ENCODE results near the gene CCDC92.
A peak's percentile ranks its signal among the peaks of the same experiment; 100 is the strongest.

The CCDC92 gene

DNA sequence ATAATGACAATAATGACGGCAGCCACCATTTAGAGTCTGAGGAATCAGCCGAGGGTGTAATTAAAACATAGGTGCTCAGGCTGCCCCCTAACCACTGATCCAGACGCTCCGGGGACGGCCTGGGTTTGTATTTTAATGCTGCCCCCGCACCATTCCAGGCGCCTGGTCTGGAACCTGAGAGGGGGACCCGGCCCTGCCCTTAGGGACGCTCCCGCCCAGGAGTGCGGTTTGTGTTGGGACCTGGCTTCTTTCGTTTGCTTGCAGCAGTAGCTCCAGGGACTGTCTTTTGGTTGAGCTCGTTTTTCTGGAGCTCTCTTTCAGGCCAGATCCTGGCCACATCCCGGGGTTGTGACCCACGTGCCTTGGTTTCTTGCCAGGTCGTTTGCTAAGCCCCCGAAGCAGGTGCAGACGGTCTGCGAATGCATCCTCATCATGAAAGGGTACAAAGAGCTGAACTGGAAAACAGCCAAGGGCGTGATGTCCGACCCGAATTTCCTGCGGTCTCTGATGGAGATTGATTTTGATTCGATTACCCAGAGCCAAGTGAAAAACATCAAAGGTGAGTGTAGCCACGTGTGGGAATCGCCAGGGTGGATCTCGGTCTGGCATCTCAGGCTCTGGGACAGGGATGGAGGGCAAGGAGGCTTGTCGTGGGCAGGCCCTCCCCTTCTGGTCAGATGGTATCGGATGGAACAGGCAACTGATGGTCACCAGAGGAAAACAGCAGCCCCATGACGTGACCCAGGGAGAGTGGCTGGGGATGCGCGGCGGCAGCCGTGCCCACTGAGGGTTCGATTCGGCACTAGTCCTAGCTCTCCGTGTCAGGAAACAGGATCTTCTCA lies 63.5 kb downstream of the CCDC92 start:
- DNase-seq, result no peak

DNA sequence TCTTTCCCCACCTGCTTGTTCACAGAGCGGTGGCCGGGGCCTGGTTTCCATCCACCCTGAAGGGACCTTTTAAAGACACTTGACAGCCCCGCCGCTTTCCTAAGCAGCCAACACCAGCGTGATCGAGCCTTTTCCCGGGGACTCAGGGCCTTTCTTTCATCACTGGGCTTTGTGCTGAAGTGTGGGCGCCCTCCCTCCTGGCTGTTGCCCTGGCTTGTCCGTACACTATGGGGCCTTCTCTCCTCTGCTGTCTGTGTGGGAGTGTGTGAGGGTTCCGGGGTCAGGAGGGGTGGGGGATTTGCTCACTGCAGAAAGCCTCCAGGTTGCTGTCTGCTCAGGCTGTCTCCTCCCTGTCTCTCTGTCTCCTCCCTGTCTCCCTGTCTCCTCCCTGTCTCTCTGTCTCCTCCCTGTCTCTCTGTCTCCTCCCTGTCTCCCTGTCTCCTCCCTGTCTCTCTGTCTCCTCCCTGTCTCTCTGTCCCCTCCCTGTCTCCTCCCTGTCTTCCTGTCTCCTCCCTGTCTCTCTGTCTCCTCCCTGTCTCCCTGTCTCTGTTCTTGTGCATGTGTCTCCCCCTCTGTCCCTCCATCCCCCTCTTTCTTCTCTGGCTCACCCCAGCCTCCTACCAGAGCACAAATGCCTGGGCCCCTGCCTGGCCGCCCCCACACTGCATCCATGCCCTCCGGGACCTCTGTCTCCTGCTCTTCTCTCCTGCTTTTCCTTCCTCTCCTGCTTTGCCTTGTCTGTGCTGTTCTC lies 64.7 kb downstream of the CCDC92 start:
- peak in 1 of 4 experiments; percentile 26 for DNase-seq

- DNase-seq, result no peak
These were observed 65.8 kb downstream of the CCDC92 start for GRCh38 chr12:123906711-123907420.

GRCh38 chr12:123905319-123905925 lies 67.2 kb downstream of the CCDC92 start:
- DNase-seq, result peak; percentile 61 to 79 (median 68)

DNA sequence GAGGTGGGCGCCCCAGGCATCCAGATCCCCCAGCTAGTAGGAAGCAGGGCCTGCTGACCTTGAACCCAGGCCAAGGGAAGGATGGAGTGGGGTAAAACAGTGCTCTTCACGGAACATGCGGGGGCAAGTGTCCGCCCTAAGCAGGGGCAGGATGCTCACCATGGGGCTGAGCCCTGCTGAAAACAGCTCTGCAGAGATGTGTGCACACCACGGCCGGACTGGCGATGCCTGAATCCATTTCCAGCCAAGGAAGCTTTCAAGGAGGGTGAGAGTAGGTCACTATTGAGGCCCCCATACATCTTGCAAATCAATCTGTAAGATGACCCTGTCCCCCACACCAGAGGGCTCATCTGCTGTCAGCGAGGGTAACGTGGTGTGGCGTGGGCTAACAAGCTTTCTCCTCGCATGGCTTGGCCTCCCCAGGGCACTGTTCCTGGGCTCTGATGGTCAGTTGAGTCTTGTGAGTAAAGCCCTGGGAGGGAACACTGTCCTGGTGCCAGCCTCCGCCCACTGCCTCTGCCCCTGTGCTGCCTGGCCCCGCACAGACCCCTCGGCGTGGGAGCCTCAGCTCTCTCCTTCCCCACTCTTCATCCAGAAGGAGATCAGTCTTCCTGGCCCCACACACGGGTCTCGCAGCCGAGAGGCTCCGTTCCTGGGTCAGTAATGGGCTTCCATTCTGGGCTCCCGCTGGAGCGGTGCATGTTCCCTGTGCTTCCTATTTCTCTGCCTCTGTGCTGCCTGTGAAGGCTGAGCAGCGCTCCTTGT lies 69.1 kb downstream of the CCDC92 start:
- no peak for DNase-seq

DNA sequence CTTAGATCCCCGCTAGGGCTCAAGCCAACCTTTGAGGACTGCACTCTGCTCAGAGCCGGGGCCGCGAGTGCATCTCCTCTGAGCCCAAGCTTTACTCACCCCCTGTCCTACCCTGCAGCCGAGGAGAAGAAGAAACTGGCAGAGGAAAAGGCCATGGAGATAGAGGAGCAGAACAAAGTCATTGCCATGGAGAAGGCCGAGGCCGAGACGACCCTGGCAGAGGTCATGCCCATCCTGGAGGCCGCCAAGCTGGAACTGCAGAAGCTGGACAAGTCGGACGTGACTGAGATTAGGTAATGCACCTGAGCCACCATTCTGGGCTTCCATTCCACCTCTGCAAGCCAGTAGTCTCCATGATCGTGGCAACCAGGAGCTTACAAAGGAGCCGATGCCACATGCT lies 69.8 kb downstream of the CCDC92 start:
- no peak for DNase-seq

DNA sequence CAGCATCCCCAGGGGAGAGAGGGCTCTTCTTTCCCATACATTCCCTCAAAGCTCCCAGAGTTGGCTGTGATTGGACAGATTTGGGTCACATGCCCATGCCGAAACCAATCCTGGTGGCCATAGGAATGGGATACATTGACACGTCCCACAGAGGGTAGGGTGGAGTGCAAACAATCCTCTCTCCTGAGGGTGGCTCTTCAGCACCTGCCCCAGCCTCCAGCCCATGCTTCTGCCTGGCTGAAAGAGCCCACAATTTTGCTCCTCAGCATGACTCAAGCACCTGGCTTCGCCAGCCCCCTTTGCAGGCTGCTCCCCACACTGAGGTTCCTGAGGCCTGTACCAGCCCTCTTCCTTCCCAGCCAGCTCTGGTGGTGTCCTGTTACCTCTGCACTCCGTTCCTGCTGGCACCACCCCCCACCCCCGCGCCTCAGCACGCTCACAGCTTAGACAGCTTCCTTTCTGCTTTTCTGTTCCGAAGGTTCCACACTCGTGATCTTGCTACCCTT lies 71.7 kb downstream of the CCDC92 start:
- peak; percentile 15 to 66 (median 49) for DNase-seq

DNA sequence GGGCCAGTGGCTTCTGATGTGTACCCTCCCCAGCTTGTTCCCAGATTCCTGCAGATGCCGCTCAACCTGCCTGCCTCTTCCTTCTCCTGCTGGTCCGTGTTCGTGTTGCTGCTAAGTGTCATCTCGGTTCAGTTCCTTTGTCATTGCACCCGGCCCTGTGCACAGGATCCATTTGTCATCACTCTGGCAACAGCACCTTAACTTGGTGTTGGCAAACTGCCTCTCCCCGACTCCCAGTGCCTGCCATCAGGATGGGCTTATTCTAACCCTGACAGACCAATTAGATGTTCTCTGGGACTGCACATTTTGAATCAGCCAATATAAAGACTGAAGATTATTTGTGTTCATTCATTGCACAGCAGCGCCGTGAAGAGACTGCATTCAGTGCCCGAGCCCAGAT lies 73.3 kb downstream of the CCDC92 start:
- no peak for DNase-seq

DNA sequence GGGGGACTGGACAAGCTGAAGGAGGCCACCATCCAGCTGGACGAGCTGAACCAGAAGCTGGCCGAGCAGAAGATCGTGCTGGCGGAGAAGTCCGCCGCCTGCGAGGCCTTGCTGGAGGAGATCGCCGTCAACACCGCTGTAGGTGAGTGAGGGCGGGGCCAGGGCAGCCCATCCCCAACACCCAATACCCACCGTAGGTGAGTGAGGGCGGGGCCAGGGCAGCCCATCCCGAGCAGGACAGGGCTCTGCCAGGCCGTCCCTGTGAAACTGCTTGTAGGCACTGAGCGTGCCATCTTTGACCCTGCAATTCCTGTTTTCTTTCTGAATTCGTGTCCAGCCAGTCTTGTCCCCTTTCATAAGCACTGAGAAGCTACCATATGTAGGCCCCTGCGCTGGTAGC lies 74.0 kb downstream of the CCDC92 start:
- DNase-seq, result no peak

DNA sequence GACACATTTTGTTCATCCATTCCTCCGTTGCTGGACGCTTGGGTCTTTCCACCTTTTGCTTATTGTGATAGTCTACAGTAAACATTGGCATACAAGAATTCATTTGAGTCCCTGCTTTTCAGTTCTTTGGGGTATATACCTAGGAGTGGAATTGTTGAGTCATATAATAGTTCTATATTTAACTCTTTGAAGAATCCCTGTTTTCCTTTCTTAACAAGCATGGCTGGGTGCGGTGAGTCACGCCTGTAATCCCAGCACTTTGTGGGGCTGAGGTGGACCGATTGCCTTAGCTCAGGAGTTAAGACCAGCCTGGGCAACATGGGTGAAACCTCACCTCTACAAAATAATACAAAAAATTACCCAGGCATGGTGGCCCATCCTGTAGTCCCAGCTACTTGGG lies 75.4 kb downstream of the CCDC92 start:
- DNase-seq, result no peak

DNA sequence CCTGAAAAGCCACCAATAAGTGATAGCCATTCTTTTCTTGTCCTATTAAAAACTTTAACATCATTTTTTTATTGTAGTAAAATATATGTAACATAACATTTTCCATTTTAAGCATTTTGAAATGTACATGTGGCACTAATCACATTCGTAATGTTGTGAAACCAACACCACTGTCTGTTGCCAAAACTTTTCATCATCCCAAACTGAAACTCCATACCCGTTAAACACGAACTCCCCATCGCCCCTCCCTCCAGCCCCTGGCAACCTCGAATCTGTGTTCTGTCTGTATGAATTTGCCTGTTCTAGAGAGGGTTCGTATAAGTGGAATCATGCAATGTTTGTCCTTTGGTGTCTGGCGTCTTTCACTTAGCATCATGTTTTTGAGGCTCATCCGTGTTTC lies 75.9 kb downstream of the CCDC92 start:
- no peak for DNase-seq

DNA sequence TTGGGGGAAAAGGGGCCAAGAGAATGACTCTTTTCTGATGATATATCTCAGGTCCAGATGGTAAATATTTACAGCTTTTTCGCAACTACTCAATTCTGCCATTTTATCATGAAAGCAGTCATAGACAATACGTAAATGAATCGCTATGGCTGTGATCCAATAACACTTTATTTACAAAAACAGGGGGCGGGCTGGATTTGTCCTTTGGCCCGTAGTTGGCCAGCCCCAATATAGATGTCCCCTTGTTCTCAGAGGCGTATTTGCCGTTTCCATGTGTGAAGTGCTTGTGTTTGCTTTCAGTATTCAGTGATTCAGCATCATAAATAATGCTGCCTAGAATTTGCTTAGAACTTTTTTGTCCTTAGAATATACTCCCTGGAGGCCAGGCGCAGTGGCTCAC lies 77.2 kb downstream of the CCDC92 start:
- no peak for DNase-seq

- DNase-seq, result no peak
These were observed 77.7 kb downstream of the CCDC92 start for GRCh38 chr12:123894823-123895345.

GRCh38 chr12:123893276-123893675 lies 79.4 kb downstream of the CCDC92 start:
- no peak for DNase-seq

DNA sequence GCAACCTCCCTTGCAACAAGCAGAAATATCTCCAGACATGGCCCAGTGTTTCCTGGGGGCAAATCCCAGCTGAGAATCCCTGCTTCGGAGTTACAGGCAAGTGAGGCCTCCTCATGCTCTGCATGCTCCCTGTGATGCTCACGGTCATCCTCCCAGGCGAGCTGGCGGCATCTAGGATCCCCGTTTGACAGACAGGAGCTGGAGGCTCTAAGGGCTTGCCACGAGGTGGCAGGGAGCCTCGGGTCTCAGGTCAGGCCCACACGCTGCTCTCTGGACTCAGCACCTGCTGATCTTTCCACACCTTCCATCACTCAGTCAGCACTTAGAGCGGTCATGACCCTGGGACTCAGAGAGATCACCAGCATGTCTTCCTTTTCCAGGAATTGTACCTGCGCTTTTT lies 79.8 kb downstream of the CCDC92 start:
- no peak for DNase-seq

DNA sequence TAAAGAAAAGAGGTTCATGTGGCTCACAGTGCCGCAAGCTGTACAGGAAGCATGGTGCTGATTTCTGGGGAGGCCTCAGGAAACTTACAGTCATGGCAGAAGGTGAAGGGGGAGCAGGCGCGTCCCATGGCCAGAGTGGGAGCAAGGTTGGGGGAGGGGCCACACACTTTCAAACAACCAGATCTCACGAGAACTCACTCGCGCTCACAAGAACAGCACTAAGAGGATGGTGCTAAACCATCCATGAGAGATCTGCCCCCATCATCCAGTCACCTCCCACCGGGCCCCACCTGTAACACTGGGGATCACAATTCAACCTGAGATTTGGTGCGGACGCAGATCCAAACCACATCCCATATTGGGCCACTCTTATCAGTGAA lies 80.5 kb downstream of the CCDC92 start:
- no peak for DNase-seq

GRCh38 chr12:123891516-123892179 lies 81.0 kb downstream of the CCDC92 start:
- DNase-seq, result peak; percentile 47 to 70 (median 62)

- no peak for DNase-seq
These were observed 81.6 kb downstream of the CCDC92 start for GRCh38 chr12:123891011-123891410.

- no peak for DNase-seq
These were observed 82.1 kb downstream of the CCDC92 start for GRCh38 chr12:123890536-123890902.

DNA sequence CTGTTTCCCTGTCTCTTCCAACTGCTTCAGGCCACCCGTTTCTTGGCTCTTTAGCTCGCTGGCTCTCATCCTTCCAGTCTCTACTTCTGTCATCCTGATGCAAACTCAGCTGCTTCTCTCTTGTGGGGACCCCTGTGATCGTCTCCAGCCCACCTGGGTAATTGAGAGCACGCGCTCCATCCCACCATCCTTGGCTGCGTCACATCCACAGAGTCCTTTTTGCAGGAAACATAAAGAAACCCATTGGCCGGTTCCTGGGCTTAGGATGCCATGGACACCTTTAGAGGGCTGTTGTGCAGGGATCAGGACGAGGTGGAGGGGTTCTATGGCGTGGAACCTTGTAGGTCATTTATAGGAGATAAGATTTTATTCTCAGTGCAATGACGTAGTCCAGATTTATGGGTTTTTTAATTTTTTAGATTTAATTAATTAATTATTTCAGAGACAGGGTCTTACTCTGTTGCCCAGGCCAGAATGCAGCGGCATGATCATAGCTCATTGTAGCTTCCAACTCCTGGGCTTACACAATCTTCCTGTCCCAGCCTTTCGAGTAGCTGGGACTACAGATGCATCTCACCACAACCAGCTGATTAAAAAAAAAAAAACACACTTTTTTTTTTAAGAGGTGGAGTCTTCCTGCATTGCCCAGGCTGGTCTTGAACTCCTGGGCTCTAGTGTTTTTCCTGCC lies 82.6 kb downstream of the CCDC92 start:
- DNase-seq, result no peak

DNA sequence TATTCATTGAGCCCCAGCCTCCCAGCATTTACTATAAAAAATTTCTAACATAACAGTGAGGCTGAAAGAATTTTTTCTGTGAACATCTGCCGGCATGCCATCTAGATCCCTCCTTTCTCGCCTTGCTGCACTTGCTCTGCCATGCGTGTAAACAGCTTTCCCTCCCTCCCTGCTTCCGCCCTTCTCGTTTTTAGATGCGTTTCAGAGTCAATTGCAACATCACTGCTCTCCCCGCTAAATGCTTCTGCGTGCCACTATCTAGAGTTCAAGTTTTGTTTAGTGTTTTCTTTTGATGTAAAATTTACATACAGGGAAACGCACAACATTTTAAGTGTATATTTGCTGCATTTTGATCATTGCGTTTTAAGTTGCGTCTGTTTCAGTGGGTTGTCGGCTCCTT lies 83.6 kb downstream of the CCDC92 start:
- peak in 3 of 4 experiments; percentile 47 to 55 (median 50) for DNase-seq

Measured in suppressor macrophage (primary cell).